Loucy (cell line): ENCODE measurements around the gene GPR84.

ENCODE experiments used
- H2AFZ ChIP-seq: fragments of 200-600 bp; sonication (generic); 2 replicates; pipeline ENCODE4 v1.6.0; 2016; ENCODE audit warnings: antibody characterized with exemption, mild to moderate bottlenecking, low read length, moderate library complexity
- H3F3A ChIP-seq: fragments of 200-600 bp; 2 replicates; pipeline ENCODE4 v1.6.0; 2016; ENCODE audit warnings: antibody characterized with exemption, low read depth, mild to moderate bottlenecking
- H3K27me3 ChIP-seq: fragments of 200-600 bp; sonication (generic); 2 replicates; pipeline ENCODE4 v1.6.1; 2014; ENCODE audit warnings: low read length, mild to moderate bottlenecking; ENCODE audit not compliant: insufficient read depth, poor library complexity, severe bottlenecking
- H3K36me3 ChIP-seq: fragments of 200-600 bp; sonication (generic); 2 replicates; pipeline ENCODE4 v1.6.1; 2016; ENCODE audit warnings: low read length; ENCODE audit not compliant: insufficient read depth
- H3K4me1 ChIP-seq: fragments of 200-600 bp; sonication (generic); 2 replicates; pipeline ENCODE4 v1.5.1; 2014; ENCODE audit warnings: low read length, mild to moderate bottlenecking; ENCODE audit not compliant: insufficient read depth, poor library complexity, severe bottlenecking
- H3K4me2 ChIP-seq: fragments of 200-600 bp; sonication (generic); 2 replicates; pipeline ENCODE4 v1.6.0; 2014; ENCODE audit warnings: antibody characterized with exemption, low read length, low read depth, mild to moderate bottlenecking; ENCODE audit not compliant: poor library complexity, severe bottlenecking
- H3K4me3 ChIP-seq: fragments of 200-600 bp; sonication (generic); 2 replicates; pipeline ENCODE4 v1.5.1; 2014; ENCODE audit warnings: low read length, mild to moderate bottlenecking, mixed read lengths; ENCODE audit not compliant: poor library complexity, severe bottlenecking
- H3K79me2 ChIP-seq: fragments of 200-600 bp; sonication (generic); 2 replicates; pipeline ENCODE4 v1.6.1; 2014; ENCODE audit warnings: low read length; ENCODE audit not compliant: insufficient read depth
- H3K9ac ChIP-seq: fragments of 200-600 bp; sonication (generic); 2 replicates; pipeline ENCODE4 v1.6.0; 2014; ENCODE audit warnings: mild to moderate bottlenecking, low read depth, low read length, moderate library complexity; ENCODE audit not compliant: poor library complexity, severe bottlenecking
- H3K9me2 ChIP-seq: fragments of 200-600 bp; sonication (generic); replicated peaks from 2 replicates; pipeline ENCODE4 v1.6.1; 2016; ENCODE audit warnings: low read depth, low read length, mixed read lengths
- H3K9me3 ChIP-seq: fragments of 200-600 bp; sonication (generic); 2 replicates; pipeline ENCODE4 v1.6.1; 2014; ENCODE audit warnings: mild to moderate bottlenecking, antibody characterized with exemption, low read length, low read depth; ENCODE audit not compliant: insufficient read depth
- H4K20me1 ChIP-seq: fragments of 200-600 bp; sonication (generic); 2 replicates; pipeline ENCODE4 v1.6.0; 2014; ENCODE audit warnings: antibody characterized with exemption, low read length, mild to moderate bottlenecking; ENCODE audit not compliant: insufficient read depth, poor library complexity, severe bottlenecking
- EZH2phosphoT487 ChIP-seq: fragments of 200-600 bp; IDR thresholded peaks from 2 replicates; pipeline ENCODE4 v1.6.1; 2018; ENCODE audit warnings: antibody characterized with exemption, mild to moderate bottlenecking, moderate library complexity, borderline replicate concordance
- TF ChIP-seq, protein P1 (sequence below): fragments of 200-600 bp; sonication (generic); conservative IDR thresholded peaks from 2 replicates; pipeline ENCODE4 v1.5.1; 2014; ENCODE audit warnings: mild to moderate bottlenecking, antibody characterized with exemption, low read length

Gene GPR84

DNA sequence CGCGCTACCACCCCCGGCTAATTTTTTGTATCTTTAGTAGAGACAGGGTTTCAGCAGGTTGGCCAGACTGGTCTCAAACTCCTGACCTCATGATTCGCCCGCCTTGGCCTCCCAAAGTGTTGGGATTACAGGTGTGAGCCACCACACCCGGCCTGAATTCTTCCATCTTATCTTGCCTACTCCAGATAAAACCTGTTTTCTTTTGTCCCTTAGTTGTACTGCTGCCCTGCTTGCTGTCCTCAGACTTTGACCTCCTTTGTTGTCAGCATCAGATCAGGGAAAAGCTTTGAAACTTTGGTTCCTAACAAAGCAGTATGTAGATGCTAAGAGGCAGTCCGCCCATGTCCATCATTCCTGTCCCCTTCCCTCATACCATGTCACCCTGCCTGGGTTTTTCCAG, 23.4 kb downstream of the GPR84 start:
- Histone ChIP-seq H3K36me3 (peaks cover 26% of the 10 kb centered on the region; the same call in 1 of the 2 replicates), H2AFZ (no peak overlapping the region), H3K4me1 (peaks cover 6% of the 10 kb centered on the region), H3K79me2 (0 out of 2 replicates have a peak, but pooled peaks cover 3% of the 10 kb centered on the region), H4K20me1 (no peaks in the 10 kb centered on the region), H3K9me3 (no peaks in the 10 kb centered on the region), H3K9ac (no peak overlapping the region), H3F3A (no peaks in the 10 kb centered on the region), H3K4me2 (no peak overlapping the region), H3K9me2 (no peaks in the 10 kb centered on the region), H3K4me3 (no peak overlapping the region), H3K27me3 (no peaks in the 10 kb centered on the region)
- TF ChIP-seq EZH2phosphoT487: no peak
- TF ChIP-seq, protein P1, sequence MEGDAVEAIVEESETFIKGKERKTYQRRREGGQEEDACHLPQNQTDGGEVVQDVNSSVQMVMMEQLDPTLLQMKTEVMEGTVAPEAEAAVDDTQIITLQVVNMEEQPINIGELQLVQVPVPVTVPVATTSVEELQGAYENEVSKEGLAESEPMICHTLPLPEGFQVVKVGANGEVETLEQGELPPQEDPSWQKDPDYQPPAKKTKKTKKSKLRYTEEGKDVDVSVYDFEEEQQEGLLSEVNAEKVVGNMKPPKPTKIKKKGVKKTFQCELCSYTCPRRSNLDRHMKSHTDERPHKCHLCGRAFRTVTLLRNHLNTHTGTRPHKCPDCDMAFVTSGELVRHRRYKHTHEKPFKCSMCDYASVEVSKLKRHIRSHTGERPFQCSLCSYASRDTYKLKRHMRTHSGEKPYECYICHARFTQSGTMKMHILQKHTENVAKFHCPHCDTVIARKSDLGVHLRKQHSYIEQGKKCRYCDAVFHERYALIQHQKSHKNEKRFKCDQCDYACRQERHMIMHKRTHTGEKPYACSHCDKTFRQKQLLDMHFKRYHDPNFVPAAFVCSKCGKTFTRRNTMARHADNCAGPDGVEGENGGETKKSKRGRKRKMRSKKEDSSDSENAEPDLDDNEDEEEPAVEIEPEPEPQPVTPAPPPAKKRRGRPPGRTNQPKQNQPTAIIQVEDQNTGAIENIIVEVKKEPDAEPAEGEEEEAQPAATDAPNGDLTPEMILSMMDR: no peak

DNA sequence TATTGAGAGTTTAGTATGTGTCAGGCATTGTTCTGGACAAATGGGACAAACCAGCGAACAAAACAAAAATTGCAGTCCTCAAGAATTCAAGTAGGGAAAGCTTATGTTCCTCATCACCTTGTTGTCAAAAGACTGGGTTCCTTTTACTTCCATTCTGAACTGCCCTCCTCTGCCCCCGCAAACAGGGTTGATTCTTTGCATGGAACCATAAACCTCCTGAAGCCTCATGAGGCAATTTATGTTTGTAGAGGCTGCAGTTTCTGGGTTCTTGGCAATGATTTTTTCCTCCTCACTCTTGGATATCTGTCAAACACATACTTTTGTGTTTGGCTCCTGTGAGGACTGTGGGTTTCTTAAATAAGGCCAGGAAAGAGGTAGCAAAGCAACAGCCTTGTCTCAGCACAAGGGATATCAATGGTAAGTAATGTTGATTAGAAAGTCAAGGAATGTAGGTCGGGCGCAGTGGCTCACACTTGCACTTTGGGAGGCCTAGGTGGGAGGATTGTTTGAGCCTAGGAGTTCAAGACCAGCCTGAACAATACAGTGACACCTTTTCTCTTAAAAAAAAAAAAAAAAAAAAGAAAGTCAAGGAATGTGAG, 25.5 kb downstream of the GPR84 start:
- H3F3A ChIP-seq: no peaks in the 10 kb centered on the region
- 0 out of 2 replicates have a peak, but pooled peaks cover 5% of the 10 kb centered on the region for H3K79me2 ChIP-seq
- no peaks in the 10 kb centered on the region for H4K20me1 ChIP-seq
- H3K4me2 ChIP-seq: no peak overlapping the region
- no peaks in the 10 kb centered on the region for H3K9me2 ChIP-seq
- H3K36me3 ChIP-seq: peaks cover 20% of the 10 kb centered on the region; the same call in 1 of the 2 replicates
- H3K9ac ChIP-seq: no peak overlapping the region
- H3K9me3 ChIP-seq: no peaks in the 10 kb centered on the region
- TF ChIP-seq EZH2phosphoT487: no peak
- TF ChIP-seq, protein P1: no peak
- no peak overlapping the region for H2AFZ ChIP-seq
- H3K27me3 ChIP-seq: no peaks in the 10 kb centered on the region
- H3K4me3 ChIP-seq: no peak overlapping the region
- H3K4me1 ChIP-seq: peaks cover 14% of the 10 kb centered on the region

DNA sequence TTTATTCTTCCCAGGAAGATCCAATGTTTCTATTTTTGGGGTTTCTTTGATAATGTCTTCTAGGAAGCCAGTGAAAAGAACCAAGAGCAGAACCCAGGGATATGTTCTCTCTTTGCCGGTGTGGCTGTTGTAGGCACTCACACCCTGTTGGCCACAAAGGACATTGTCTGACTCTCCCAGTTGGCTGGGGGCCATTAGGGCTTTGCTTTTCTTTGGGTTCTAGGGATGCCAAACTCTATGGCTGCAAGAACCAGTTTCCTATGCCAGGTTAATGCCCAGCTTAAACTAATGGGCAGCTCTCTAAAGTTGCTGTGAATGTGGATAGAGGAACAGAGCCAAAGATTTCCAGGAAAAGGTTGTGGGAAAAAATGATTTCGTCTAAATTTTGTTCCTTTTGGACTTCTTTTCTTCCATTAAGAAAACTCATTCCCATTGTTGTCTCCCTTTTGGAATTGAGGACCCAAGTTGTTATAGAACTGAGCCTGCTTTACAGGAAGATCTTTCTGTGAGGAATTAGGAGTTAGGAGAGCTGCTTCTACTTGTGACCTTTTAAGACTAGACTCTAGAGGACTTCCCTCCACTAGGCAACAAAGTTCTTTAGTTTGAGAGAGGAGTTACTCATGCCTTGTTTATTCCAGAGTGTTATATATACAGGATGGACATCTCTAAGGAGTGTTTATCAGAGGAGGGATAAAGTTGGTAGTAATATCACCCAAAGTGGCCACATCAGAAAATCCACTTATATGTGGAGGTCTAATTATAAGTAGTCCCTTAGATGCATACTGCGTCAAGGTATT, 26.2 kb downstream of the GPR84 start:
- Histone ChIP-seq H3K9me3 (no peaks in the 10 kb centered on the region), H3F3A (no peaks in the 10 kb centered on the region), H3K4me2 (no peak overlapping the region), H3K4me1 (peaks cover 14% of the 10 kb centered on the region), H4K20me1 (no peaks in the 10 kb centered on the region), H3K9ac (peak overlapping the region; percentile 34), H3K36me3 (peaks cover 12% of the 10 kb centered on the region; the same call in 1 of the 2 replicates), H3K9me2 (no peaks in the 10 kb centered on the region), H2AFZ (no peak overlapping the region), H3K4me3 (no peak overlapping the region), H3K79me2 (peaks cover 11% of the 10 kb centered on the region; the same call in 1 of the 2 replicates), H3K27me3 (no peaks in the 10 kb centered on the region)
- TF ChIP-seq, protein P1: no peak
- no peak for TF ChIP-seq EZH2phosphoT487
